GM19452 (cell line): Measurements from ENCODE around the gene NXPH4.

Experiments
- ATAC-seq: cut with Tn5 transposase; IDR thresholded peaks from one replicate; pipeline ENCODE4 v1.9.1; 2021; ENCODE audit not compliant: unreplicated experiment

Gene NXPH4

GRCh38 chr12:57183939-57184725, 32.5 kb upstream of the NXPH4 start:
- ATAC-seq, result no peak

- ATAC-seq, result no peak
Observed at GRCh38 chr12:57185403-57185802, 31.2 kb upstream of the NXPH4 start.

GRCh38 chr12:57185906-57186508, 30.6 kb upstream of the NXPH4 start:
- no peak for ATAC-seq

- ATAC-seq, result no peak
Observed at GRCh38 chr12:57187222-57188089, 29.1 kb upstream of the NXPH4 start.

- ATAC-seq, result no peak
Observed at GRCh38 chr12:57188090-57188425, 28.5 kb upstream of the NXPH4 start.

- ATAC-seq, result no peak
Observed at GRCh38 chr12:57190037-57190436, 26.6 kb upstream of the NXPH4 start.

- no peak for ATAC-seq
Observed at GRCh38 chr12:57190821-57191220, 25.8 kb upstream of the NXPH4 start.

- ATAC-seq, result no peak
Observed at GRCh38 chr12:57191410-57191809, 25.2 kb upstream of the NXPH4 start.

GRCh38 chr12:57192920-57193319, 23.7 kb upstream of the NXPH4 start:
- no peak for ATAC-seq

GRCh38 chr12:57193706-57194245, 22.8 kb upstream of the NXPH4 start:
- no peak for ATAC-seq

- ATAC-seq, result no peak
Observed at GRCh38 chr12:57194253-57194652, 22.3 kb upstream of the NXPH4 start.

GRCh38 chr12:57195186-57195585, 21.4 kb upstream of the NXPH4 start:
- no peak for ATAC-seq

- ATAC-seq, result no peak
Observed at GRCh38 chr12:57195611-57196371, 20.8 kb upstream of the NXPH4 start.

- no peak for ATAC-seq
Observed at GRCh38 chr12:57196439-57196838, 20.2 kb upstream of the NXPH4 start.

GRCh38 chr12:57196956-57197355, 19.6 kb upstream of the NXPH4 start:
- ATAC-seq, result no peak

GRCh38 chr12:57198329-57198728, 18.3 kb upstream of the NXPH4 start:
- no peak for ATAC-seq

GRCh38 chr12:57199191-57199590, 17.4 kb upstream of the NXPH4 start:
- ATAC-seq, result no peak

GRCh38 chr12:57200497-57200896, 16.1 kb upstream of the NXPH4 start:
- ATAC-seq, result no peak

GRCh38 chr12:57201219-57201618, 15.4 kb upstream of the NXPH4 start:
- ATAC-seq, result no peak

- no peak for ATAC-seq
Observed at GRCh38 chr12:57201631-57202030, 15.0 kb upstream of the NXPH4 start.

GRCh38 chr12:57202321-57202720, 14.3 kb upstream of the NXPH4 start:
- ATAC-seq, result no peak
